Subcutaneous abdominal adipose tissue (tissue), 5 donors: Measurements from ENCODE around the gene ANKLE1.
"Not testable (repeated sequence)": the region's sequence is repeated elsewhere in the genome, so short reads cannot be mapped to it uniquely, and the experiment has no call there.

ENCODE experiments used
- H3K27ac ChIP-seq: one replicate; pipeline ENCODE4 v1.7.0; 2013; ENCODE audit warnings: low read depth, mild to moderate bottlenecking, inconsistent platforms, low read length, moderate library complexity
- H3K27me3 ChIP-seq, 5 donors: one replicate each; pipeline ENCODE4 v1.7.0; 2013; ENCODE audit warnings: low read length in 5 of 5, inconsistent platforms in 1 of 5; ENCODE audit not compliant: control insufficient read depth in 5 of 5, insufficient read depth in 4 of 5
- H3K36me3 ChIP-seq, 5 donors: one replicate each; pipeline ENCODE4 v1.7.0; 2013; ENCODE audit warnings: low read length in 5 of 5; ENCODE audit not compliant: control insufficient read depth in 5 of 5, insufficient read depth in 5 of 5
- H3K4me1 ChIP-seq, 5 donors: one replicate each; pipeline ENCODE4 v1.7.0; 2013; ENCODE audit warnings: low read length in 5 of 5, mild to moderate bottlenecking in 3 of 5, moderate library complexity in 1 of 5; ENCODE audit not compliant: control insufficient read depth in 5 of 5, insufficient read depth in 5 of 5
- H3K4me3 ChIP-seq, 5 donors: one replicate each; pipeline ENCODE4 v1.7.0; 2013; ENCODE audit warnings: low read length in 5 of 5, low read depth in 1 of 5
- H3K9ac ChIP-seq, 5 donors: one replicate each; pipeline ENCODE4 v1.7.0; 2013; ENCODE audit warnings: low read length in 5 of 5, mild to moderate bottlenecking in 4 of 5, moderate library complexity in 3 of 5
- H3K9me3 ChIP-seq, 5 donors: one replicate each; pipeline ENCODE4 v1.7.0; 2013; ENCODE audit warnings: low read length in 5 of 5; ENCODE audit not compliant: control insufficient read depth in 5 of 5
- donor health status: healthy.
- donor health status: healthy.
- donor health status: healthy.
- donor health status: healthy.
- donor health status: healthy.

The ANKLE1 gene

DNA sequence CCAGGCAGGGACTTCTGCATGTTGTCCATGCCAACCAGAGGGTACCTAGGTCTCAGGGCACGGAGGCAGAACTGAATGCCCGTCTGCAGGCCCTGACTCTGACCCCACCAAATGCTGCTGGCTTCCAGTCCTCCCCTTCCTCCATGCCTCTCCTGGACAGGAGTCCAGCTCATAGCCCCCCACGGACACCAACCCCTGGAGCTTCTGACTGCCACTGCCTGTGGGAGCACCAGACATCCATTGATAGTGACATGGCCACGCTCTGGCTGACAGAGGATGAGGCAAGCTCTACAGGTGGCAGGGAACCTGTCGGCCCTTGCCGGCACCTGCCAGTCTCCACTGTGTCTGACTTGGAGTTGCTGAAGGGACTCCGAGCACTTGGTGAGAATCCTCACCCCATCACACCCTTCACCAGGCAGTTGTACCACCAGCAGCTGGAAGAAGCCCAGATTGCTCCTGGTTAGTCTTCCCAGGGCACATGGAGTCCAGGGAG lies 1.8 kb downstream of the ANKLE1 start:
- Histone ChIP-seq H3K4me3 (no peak overlapping the region), H3K9ac (no peak overlapping the region), H3K4me1 (peaks cover 0 to 19% (median 17%) of the 10 kb centered on the region in 5 donors), H3K9me3 (no peaks in the 10 kb centered on the region), H3K27me3 (peaks cover 0 to 17% (median 14%) of the 10 kb centered on the region in 5 donors), H3K27ac (no peak overlapping the region), H3K36me3 (peaks cover 0 to 10% (median 8%) of the 10 kb centered on the region in 5 donors)

DNA sequence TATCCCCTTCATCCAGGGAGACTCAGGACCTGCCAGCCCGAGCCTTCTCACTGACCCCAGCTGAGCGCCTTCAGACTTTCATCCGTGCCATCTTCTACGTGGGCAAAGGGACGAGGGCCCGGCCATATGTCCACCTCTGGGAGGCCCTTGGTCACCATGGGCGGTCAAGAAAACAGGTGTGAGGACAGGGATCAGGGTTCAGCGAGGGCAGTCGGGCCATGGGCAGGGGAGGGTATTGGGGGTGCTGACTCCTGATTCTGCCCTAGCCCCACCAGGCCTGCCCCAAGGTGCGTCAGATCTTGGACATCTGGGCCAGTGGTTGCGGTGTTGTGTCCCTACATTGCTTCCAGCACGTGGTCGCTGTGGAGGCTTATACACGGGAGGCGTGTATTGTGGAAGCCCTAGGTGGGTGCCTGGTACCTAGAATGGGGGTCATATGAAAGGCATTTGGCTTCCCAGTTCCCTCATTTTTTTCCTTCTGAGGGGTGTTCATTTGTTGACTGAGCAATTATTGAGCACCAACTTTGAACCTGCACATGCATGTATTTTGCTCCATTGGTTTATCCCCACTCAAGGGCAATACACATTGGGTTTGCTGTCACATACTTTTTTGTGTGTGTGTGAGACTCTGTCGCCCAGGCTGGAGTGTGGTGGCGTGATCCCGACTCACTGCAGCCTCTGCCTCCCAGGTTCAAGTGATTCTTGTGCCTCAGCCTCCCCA lies 3.9 kb downstream of the ANKLE1 start:
- peaks cover 0 to 17% (median 14%) of the 10 kb centered on the region in 5 donors for H3K27me3 ChIP-seq
- H3K9me3 ChIP-seq: no peaks in the 10 kb centered on the region
- H3K9ac ChIP-seq: no peak overlapping the region
- H3K4me3 ChIP-seq: no peak overlapping the region
- H3K27ac ChIP-seq: no peak overlapping the region
- H3K4me1 ChIP-seq: peaks cover 0 to 21% (median 17%) of the 10 kb centered on the region in 5 donors
- H3K36me3 ChIP-seq: no peaks in the 10 kb centered on the region

DNA sequence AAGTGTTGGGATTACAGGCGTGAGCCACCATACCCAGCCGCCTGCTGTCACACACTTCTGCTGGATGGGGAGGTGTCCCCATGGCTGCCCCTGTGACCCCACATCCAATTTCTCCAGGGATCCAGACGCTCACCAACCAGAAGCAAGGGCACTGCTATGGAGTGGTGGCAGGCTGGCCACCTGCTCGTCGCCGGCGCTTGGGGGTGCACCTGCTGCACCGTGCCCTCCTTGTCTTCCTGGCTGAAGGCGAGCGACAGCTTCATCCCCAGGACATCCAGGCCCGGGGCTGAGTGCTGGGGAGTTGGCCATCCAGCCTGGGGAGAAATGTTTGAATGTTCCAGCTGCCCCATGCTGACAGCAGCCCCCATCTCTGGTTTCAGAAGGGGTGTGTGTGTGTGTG lies 4.6 kb downstream of the ANKLE1 start:
- Histone ChIP-seq H3K9me3 (no peaks in the 10 kb centered on the region), H3K27ac (no peak overlapping the region), H3K4me1 (peaks cover 0 to 20% (median 17%) of the 10 kb centered on the region in 5 donors), H3K27me3 (peaks cover 0 to 14% (median 13%) of the 10 kb centered on the region in 5 donors), H3K36me3 (no peaks in the 10 kb centered on the region), H3K4me3 (no peak overlapping the region), H3K9ac (no peak overlapping the region)

DNA sequence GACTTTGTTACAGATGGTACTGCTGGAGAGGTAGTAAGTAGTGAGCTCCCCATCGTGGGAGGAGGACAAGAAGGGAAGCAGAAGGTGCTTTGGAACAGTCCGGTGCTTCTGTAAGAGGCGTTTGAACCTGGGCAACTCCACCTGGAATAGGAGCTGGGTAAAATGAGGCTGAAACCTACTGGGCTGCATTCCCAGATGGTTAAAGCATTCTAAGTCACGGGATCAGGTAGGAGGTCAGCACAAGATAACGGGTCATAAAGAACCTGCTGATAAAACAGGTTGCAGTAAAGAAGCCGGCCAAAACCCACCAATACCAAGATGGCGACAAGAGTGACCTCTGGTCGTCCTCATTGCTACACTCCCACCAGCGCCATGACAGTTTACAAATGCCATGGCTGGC lies 5.1 kb downstream of the ANKLE1 start:
- H3K27ac ChIP-seq: no peak overlapping the region
- H3K4me3 ChIP-seq: no peak overlapping the region
- no peaks in the 10 kb centered on the region for H3K36me3 ChIP-seq
- H3K4me1 ChIP-seq: peaks cover 0 to 15% (median 12%) of the 10 kb centered on the region in 5 donors
- no peak overlapping the region for H3K9ac ChIP-seq
- peaks cover 0 to 10% (median 8%) of the 10 kb centered on the region in 5 donors for H3K27me3 ChIP-seq
- H3K9me3 ChIP-seq: no peaks in the 10 kb centered on the region

DNA sequence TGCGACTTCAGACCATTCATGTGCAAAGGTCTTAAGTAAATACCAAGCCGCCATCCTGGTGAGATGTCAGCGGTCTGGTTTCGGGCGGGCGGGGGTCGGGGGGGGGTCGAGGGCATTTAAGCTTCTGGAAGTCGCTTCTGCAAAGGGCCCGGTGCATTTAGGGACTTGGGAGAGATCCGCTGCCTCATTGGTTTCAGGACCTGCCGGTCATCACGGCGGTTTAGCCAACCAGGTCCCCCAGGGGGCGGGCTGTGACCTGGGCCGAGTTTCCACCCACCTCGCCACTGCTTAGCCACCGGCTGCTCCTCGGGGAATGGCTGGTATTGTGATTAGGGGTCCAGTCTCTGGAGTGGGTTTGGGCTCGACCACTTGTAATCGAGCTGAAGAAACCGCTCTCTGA lies 7.8 kb downstream of the ANKLE1 start:
- Histone ChIP-seq H3K9ac (no peak overlapping the region), H3K4me1 (peaks cover 0 to 14% (median 10%) of the 10 kb centered on the region in 5 donors), H3K27ac (no peak overlapping the region), H3K9me3 (no peaks in the 10 kb centered on the region), H3K27me3 (peaks cover 0 to 5% (median 0%) of the 10 kb centered on the region in 5 donors), H3K36me3 (peaks cover 0 to 5% (median 0%) of the 10 kb centered on the region in 5 donors), H3K4me3 (no peak overlapping the region)

DNA sequence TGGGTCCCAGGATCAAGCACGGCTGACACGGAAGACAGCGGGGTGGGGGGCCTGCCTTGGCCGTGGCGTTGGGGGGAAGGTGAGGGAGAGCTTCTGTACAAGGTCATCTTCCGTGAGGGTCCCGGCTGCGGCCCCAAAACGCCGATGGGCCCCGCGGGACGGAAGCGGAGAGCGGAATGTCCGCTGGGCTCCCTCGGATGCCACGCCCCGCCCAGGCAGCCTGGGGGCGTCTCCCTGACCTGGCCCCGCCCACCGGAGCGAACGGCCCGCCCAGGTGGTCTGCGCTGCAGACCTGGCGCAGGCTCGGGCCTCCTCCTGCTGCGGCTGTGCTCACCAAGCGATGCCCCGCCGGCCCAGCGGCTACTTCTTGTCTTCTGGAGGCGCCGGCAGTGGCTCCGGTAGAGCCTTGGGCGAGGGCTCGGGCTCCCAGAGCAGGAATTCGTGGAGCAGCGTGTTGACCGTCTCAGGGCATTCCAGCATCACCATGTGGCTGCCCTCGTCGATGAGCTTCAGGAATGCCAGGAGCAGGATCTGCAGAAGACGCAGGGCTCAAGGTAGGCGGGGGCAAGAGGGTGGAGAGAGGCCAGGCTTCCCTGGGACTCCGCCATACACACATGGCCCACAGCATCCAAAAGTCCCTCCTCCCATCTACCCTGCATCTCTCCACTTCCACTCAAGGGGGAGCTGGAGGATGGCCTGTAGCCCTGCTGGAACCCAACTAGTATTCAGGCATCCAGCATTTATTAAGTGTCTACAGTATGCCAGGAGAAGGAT lies 10.8 kb downstream of the ANKLE1 start:
- peak overlapping the region; percentile 63 to 73 (median 70) for H3K4me3 ChIP-seq
- H3K27ac ChIP-seq: no peak overlapping the region
- H3K4me1 ChIP-seq: peaks cover 0 to 14% (median 10%) of the 10 kb centered on the region in 5 donors
- H3K9ac ChIP-seq: peak overlapping the region in 3 of 5 donors; percentile 38 to 45 (median 43)
- peaks cover 0 to 5% (median 0%) of the 10 kb centered on the region in 5 donors for H3K27me3 ChIP-seq
- peaks cover 0 to 6% (median 0%) of the 10 kb centered on the region in 5 donors for H3K36me3 ChIP-seq
- no peaks in the 10 kb centered on the region for H3K9me3 ChIP-seq

DNA sequence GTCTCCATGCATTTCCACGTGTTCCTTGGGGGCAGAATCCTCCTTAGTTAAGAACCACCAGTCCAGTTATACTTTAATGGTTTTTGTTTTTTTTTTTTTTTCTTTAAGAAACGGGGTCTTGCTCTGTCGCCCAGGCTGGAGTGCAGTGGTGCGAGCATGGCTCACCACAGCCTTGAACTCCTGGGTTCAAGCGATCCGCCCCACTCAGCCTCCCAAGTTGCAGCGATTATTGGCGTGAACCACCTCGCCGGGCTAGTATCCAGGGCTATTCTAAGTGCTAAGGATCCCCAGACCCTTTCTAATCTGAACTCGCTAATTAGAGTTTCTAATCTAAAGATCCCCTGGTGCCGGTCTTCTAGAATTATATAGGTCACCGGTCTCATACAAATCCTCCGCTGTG lies 11.9 kb downstream of the ANKLE1 start:
- Histone ChIP-seq H3K9me3 (peaks cover 0 to 4% (median 3%) of the 10 kb centered on the region in 5 donors), H3K4me3 (no peak overlapping the region), H3K9ac (no peak overlapping the region), H3K27ac (no peak overlapping the region), H3K27me3 (no peaks in the 10 kb centered on the region), H3K4me1 (peaks cover 0 to 14% (median 10%) of the 10 kb centered on the region in 5 donors), H3K36me3 (peaks cover 0 to 11% (median 4%) of the 10 kb centered on the region in 5 donors)

DNA sequence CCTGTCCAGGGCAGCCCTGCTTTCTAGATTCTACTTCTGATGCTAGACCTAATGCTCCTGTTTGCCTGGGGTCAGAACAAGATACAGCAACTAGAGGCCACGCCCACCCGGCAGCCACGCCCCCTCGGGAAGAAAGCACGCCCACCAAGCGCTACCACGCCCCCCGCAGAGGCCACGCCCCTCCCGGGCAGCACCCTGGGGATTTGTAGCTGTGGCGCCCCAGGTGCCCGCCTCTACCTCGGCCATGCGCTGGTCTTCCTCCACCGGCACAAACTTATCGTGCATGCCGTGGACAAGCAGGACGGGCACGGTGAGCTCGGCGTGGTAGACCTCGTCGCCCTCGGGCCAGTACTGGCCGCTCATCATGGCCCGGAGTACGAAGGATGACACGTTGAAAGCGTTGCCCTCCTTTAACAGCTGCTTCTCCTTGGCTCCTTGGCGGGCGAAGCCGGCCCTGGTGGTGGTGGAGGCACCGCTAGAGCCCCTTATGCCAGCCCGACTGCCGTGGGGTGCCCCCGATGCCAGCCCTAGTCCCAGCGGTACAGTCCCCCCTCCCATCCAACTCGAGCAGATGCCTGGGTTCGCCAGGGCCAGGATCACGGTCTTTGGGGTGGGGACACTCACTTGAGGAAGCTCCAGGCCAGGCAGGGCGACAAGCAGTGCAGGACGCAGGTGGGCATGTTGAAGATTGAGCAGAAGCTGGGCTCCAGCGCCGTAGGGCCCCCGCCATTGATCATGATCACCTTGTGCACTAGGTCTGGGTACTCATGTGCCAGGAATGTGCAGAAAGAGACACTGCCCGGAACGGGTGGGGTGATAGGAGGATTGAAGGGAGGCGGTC lies 12.6 kb downstream of the ANKLE1 start:
- no peak overlapping the region for H3K9ac ChIP-seq

DNA sequence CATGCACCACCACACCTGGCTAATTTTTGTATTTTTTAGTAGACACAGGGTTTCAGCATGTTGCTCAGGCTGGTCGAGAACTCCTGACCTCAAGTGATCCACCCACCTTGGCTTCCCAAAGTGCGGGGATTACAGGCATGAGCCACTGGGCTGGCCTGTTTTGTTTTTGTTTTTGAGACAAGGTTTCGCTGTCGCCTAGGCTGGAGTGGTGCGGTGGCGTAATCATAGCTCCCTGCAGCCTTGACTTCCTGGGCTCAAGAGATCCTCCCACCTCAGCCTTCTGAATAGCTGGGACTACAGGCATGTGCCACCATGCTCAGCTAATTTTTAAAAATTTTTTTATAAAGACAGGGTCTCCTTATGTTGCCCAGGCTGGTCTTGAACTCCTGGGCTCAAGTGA lies 13.8 kb downstream of the ANKLE1 start:
- H3K4me1 ChIP-seq: peaks cover 0 to 12% (median 10%) of the 10 kb centered on the region in 5 donors
- H3K4me3 ChIP-seq, H3K9me3 ChIP-seq, H3K27ac ChIP-seq, H3K9ac ChIP-seq, H3K27me3 ChIP-seq: not testable (repeated sequence)
- H3K36me3 ChIP-seq: peaks cover 0 to 13% (median 4%) of the 10 kb centered on the region in 5 donors

More for the DNA sequence above, 12.6 kb downstream of the ANKLE1 start:
- Histone ChIP-seq H3K4me3 (no peak overlapping the region), H3K4me1 (peaks cover 0 to 14% (median 10%) of the 10 kb centered on the region in 5 donors), H3K9me3 (peaks cover 0 to 4% (median 3%) of the 10 kb centered on the region in 5 donors), H3K27me3 (no peaks in the 10 kb centered on the region), H3K36me3 (peaks cover 0 to 12% (median 4%) of the 10 kb centered on the region in 5 donors), H3K27ac (no peak overlapping the region)
